Fibroblast of the aortic adventitia (primary cell): Measurements from ENCODE around the gene PRSS33. TPM values are rescaled to one million over a fixed set of nuclear protein-coding genes. Genes with fewer than 3 reads are reported as not detected.

ENCODE experiments used
- DNase-seq: peaks from one replicate; pipeline ENCODE4 v3.0.0-alpha.2; 2010; ENCODE audit warnings: low read depth
- H3K4me3 ChIP-seq: 2 replicates; pipeline ENCODE4 v1.5.1; 2011; ENCODE audit warnings: low read depth, mild to moderate bottlenecking, control low read depth, low read length, moderate library complexity
- total RNA-seq: library from RNA; depleted of rRNA; stranded (reverse); fragments of >200 nt; gene quantifications from 2 replicates; pipeline ENCODE4 v1.2.3, GENCODE V29; 2012; ENCODE audit warnings: low replicate concordance
- TF ChIP-seq, protein P1 (sequence below): IDR thresholded peaks from 2 replicates; pipeline ENCODE4 v1.5.1; 2011; ENCODE audit warnings: mild to moderate bottlenecking, low read length, control low read depth, inconsistent platforms; ENCODE audit not compliant: insufficient read depth

Gene PRSS33
- total RNA-seq, 1 donor, result not detected

DNA sequence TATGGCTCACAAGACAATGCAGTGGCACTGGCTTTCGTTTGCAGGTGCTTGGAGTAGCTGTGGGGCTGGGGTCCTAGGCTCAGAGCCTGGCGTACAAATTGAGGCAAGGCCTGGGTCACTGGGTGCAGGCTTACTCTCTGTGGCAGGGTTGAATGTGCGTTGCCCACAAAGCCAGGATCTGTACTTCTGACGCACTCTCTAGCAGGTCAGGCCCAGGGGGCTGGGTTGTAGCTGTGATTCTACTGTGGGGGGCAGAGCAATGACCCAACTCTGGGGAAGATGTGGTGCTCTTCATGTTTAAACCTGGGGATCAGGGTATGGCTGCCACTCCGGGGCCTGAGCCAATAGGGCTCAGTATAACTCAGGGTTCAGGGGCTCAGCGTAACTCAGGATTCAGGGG lies 23.3 kb upstream of the PRSS33 start:
- no peak for DNase-seq
- TF ChIP-seq, protein P1, sequence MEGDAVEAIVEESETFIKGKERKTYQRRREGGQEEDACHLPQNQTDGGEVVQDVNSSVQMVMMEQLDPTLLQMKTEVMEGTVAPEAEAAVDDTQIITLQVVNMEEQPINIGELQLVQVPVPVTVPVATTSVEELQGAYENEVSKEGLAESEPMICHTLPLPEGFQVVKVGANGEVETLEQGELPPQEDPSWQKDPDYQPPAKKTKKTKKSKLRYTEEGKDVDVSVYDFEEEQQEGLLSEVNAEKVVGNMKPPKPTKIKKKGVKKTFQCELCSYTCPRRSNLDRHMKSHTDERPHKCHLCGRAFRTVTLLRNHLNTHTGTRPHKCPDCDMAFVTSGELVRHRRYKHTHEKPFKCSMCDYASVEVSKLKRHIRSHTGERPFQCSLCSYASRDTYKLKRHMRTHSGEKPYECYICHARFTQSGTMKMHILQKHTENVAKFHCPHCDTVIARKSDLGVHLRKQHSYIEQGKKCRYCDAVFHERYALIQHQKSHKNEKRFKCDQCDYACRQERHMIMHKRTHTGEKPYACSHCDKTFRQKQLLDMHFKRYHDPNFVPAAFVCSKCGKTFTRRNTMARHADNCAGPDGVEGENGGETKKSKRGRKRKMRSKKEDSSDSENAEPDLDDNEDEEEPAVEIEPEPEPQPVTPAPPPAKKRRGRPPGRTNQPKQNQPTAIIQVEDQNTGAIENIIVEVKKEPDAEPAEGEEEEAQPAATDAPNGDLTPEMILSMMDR, result no peak
- no peak overlapping the region for H3K4me3 ChIP-seq

DNA sequence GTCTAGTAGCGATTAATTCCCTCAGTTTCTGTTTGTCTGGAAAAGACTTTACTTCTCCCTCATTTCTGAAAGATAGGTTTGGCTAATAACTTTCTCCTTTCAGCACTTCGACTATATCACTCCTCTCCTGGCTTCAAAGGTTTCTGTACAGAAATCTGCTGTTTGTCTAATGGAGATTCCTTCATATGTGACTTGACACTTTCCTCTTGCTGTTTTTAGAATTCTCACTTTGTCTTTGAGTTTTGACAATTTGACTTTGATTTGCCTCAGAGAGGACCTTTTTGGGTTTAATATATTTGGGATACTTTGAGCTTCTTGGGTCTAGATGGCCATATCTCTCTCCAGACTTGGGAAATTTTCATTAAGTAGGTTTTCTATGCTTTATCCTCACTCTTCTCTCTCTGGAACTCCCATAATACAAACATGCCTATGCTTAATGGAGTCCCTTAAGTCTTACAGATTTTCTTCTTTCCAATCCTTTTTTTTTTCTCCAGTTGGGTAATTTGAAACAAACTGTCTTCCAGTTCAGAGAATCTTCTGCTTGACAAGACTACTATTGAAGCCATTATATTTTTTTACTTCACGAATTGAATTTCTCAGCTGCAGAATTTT lies 21.9 kb upstream of the PRSS33 start:
- H3K4me3 ChIP-seq, result no peak overlapping the region
- DNase-seq, result no peak
- TF ChIP-seq, protein P1, result no peak

DNA sequence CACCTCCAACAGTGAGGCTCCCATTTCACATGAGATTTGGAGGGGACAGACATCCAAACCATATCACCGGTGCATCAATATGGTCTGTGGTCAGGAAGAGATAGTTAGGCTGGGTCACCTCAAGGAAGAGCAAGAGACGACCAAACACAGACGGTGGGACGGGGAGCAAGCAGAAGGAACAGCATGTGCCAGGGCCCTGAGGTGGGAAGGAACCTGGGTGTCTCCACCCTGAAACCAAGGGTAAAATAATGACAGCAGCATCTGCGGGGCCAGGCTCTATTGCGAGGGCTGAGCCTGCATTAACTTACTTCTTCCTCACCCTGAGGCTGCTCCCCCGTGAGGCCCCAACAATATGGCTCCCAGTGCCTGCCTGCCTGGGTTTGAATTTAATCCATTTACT lies 20.8 kb upstream of the PRSS33 start:
- DNase-seq, result no peak
- H3K4me3 ChIP-seq, result no peak overlapping the region

DNA sequence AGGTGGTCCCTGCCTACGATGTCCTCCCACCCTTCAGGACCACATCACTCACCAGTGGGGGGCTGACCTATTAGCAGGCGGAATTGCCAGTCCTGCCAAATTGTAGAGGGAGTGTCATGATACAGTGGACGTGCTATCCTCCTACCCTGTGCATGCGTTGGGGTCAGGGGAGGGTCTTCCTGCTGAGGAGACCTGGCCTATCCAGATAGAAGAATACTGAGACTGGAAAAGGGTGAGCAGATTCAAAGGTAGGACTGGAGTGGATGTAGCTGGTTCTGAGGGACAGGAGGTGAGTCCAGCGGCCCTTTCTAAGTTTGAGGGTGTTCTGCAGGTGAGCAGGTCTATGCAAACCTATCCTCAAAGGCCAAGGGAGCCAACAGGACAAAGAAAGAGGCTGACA lies 18.9 kb upstream of the PRSS33 start:
- TF ChIP-seq, protein P1, result no peak
- H3K4me3 ChIP-seq, result no peak overlapping the region
- DNase-seq, result no peak

More for the DNA sequence above, 20.8 kb upstream of the PRSS33 start:
- TF ChIP-seq, protein P1, result no peak

DNA sequence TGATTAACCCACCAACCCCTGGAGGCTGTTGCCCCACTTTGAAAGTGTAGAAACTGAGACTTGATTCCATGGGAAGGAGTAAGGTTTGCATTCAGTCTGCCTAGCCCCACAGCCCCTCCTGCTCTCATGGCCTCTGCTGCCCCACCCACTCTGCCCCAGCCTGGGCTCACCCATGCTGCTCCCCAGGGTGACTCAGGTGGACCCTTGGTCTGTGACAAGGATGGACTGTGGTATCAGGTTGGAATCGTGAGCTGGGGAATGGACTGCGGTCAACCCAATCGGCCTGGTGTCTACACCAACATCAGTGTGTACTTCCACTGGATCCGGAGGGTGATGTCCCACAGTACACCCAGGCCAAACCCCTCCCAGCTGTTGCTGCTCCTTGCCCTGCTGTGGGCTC lies 17.4 kb upstream of the PRSS33 start:
- TF ChIP-seq, protein P1, result no peak
- DNase-seq, result no peak
- H3K4me3 ChIP-seq, result no peak overlapping the region

DNA sequence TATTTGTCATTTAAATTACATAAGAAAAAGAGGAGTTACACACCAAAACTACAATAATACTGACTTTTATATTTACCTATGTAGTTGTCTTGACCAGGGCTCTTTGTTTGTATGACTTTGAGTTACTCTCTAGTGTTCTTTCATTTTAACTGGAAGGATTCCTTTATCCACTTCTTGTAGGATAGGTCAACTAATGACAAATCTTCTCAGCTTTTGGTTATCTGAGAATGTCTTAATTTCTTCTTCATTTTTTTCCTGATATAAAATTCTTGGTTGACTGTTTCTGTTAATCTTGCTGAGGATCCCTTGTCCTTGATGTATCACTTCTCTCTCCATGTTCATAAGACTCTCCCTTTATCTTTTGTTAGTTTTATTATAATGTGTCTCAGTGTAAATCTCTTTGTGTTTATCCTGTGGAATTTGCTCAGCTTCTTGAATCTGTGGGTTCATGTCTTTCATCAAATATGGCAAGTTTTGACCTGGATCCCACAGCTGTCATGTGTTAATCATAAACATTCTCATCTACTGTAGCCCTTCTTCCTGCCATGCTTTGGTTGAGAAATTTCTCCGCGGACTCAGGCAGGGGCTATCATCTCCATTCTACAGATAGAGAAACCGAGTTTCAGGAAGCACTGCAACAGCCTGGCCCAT lies 16.3 kb upstream of the PRSS33 start:
- TF ChIP-seq, protein P1, result no peak
- no peak for DNase-seq
- H3K4me3 ChIP-seq, result no peak overlapping the region

DNA sequence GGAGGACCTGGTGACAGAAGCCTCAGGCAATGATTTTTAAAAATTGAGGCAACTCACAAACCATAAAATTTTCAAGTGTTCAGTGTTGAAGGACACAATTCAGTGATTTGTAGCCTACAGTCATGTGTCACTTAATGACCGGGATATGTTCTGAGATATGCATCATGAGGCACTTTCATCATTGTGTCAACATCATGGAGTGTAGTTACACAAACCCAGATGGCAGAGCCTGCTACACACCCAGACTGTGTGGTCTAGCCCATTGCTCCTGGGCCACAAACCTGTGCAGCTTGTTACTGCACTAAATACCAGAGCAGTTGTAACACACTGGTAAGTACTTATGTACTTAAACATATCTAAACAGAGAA lies 12.5 kb upstream of the PRSS33 start:
- TF ChIP-seq, protein P1, result no peak
- DNase-seq, result no peak
- no peak overlapping the region for H3K4me3 ChIP-seq
